HG03460 (cell line): ENCODE measurements around the gene AKAP8L.

ENCODE experiments used
- ATAC-seq: cut with Tn5 transposase; IDR thresholded peaks from one replicate; pipeline ENCODE4 v1.9.1; 2021; ENCODE audit not compliant: unreplicated experiment

AKAP8L gene

DNA sequence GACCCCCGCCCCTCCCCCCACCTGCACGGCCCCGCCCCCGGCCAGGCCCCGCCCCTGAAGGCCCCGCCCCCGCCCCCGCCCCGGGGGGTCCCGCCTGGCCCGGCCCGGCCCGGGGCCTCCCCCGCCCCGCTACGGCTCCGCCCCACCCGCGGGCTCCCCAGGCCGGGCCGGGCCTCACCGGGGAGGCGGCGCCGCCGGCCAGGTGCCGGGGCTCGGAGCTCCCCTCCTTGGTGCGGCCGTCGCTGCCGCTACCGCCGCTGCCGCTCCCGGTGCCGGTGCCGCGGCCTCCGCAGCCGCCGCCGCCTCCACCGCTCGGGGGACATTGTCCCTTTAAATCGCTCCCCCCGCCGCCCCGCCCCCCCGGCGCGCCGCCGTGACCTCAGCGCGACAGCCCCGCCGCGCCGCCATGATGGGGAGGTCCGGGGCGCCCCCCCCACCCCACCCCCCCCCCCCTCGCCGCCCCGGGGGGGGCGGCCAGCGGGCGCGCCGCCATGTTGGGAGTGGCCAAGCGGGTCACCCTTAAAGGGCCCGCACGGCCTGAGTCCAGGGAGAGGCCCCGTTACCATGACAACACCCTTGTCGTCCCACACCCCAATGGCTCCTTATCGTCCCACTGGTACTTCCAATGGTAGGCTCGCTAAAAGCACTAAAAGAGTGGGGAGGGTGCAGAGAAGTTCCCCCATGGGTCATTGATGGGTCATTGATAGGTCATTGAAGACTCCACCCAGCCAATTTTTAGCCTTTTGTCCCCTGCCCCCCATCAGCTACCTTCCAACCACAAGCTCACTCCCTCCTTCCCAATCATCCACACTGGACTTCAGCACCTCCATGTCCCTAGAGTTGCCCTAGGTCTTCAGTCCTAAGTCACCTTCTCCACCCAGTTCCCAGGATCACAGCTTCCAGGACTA is 31.1 kb upstream of the AKAP8L start, which contains the start of gene WIZ:
WIZ (minus strand) TSS at position 337 of the 908 bp plus-strand sequence. CDS start 1,649 bp downstream, outside the sequence.
- no peak for ATAC-seq

DNA sequence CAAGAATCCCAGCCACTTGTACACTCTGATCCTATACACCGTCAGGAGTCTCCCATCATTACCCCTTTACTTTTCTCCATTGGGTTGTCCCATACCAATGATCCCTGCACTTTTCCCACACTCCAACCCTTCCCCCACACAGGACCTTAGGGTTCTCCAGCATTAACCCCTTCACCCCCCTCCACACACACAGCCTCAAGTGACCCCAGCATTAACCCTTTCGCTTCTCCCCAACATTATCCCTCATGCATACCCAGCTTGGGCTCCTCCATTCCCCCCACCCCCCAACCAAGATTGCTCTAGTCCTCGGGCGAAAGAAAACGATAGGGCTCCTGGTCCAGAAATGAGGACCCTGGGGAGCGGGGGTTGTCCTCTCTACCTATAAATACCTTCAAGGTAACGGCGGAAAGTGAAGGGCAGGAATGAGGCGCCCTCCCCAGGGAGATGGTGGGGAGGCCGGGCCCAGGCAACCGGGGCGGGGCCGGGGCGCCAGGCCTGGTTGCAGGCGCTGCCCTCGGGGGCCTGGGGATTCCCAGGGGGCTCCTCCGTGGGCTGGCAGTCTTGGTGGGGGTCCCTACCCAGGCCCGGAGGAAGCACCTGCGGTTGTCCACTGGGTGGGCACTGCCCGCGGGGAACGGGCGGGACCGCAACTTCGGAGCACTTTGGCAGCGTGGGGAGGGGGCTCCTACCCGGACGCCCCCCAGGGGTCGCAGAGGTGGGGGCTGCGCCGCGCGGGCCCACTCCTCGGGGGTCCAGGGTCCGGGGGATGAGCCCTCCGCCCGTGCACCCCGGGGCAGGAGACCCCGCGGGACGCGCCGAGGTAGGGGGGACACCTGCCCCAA is 30.2 kb upstream of the AKAP8L start:
- no peak for ATAC-seq

DNA sequence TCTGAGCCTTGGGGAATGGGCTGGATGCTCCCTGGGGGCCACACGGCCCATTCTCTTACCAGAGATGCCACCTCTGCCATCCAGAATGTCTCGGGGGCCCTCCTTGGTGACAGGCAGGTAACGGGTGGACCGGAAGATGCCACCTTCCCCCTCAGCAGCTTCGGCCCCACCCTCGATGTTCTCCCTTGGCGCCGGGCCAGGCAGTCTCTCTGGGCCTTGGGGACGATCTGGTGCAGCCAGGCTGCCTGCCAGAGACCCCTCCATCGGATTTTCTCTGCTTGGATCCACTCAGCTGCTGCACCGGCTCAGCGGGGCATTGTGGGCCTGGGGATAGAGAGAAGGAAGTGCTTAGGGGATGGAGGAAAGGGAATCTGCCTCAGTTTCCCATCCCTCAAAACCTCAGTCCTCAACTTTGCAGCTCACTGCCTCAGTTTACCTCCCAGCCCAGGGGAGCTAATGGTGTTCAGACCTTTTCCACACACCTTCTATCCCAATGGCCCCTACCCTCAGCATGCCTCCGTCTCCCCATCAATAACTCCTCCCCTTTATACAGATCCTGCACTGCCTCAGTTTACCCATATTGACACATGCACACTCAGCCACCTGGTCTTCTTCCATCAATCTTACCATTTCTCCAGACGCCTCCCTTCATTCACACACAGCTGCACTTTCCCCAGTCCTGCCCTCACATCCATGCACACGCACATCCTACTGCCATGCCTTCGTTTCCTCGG is 29.4 kb upstream of the AKAP8L start:
- no peak for ATAC-seq

DNA sequence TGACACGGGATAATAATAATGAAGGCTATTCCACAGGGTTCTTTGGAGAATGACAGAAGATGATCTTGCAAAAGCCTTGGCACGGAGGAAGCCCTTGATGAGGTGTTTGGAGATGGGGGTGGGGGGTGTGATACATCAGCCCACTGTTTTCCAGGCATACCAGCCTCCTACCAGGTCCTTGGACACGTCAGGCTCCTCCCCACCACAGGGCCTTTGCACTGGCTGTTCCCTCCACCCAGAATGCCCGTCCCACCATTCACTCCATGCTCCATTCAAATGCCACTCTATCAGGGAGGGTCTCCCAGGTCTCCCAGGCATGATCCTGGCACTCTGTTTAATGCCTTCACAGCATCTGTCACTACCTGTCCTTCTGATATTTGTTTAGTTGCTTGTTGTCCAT is 28.3 kb upstream of the AKAP8L start:
- ATAC-seq = no peak

DNA sequence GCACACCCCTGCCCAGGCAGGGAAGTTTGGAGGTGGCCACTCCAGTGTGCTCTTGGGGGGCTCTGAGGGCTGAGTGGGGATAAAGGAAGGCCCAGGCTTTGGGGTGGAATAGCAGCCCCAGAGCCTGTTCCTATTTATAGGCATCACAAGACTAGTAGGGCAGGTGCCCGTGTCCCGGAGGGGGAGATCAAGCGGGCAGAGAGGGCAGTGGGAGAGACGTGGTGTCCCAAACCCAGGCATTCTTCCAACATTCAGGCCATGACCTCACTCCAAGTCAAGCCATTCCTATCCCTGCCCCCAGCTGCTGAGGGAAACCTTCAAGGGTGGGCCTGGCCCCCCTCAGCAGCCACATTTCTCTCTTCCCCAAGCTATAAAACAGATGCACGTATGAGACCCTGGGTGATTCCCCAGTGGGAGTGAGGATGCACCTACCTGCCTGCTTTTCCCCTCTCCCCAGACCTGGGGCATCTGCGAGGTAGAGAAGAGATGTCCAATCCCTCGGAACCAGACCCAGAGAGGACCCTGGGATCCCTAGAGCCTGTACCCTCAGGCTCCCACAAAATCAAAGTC is 27.1 kb upstream of the AKAP8L start:
- ATAC-seq = no peak

DNA sequence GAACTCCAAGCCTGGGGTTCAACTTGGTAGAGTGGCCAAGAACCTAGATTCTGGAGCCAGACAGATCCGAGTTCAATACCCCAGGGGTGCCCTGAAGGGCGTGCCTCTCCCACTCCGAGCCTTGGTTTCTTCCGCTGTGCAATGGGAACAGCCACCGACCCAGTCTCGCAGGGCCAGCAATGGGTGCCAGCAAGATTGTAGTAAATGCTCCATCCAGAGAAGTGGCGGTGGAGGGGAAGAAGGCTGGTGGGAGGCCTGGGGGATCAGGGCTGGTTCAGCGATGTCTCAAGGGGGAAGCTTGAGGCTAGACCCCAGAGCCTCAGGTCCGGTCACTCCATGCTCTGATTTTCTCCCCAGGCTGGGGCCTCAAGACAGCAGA is 26.4 kb upstream of the AKAP8L start:
- ATAC-seq = no peak

DNA sequence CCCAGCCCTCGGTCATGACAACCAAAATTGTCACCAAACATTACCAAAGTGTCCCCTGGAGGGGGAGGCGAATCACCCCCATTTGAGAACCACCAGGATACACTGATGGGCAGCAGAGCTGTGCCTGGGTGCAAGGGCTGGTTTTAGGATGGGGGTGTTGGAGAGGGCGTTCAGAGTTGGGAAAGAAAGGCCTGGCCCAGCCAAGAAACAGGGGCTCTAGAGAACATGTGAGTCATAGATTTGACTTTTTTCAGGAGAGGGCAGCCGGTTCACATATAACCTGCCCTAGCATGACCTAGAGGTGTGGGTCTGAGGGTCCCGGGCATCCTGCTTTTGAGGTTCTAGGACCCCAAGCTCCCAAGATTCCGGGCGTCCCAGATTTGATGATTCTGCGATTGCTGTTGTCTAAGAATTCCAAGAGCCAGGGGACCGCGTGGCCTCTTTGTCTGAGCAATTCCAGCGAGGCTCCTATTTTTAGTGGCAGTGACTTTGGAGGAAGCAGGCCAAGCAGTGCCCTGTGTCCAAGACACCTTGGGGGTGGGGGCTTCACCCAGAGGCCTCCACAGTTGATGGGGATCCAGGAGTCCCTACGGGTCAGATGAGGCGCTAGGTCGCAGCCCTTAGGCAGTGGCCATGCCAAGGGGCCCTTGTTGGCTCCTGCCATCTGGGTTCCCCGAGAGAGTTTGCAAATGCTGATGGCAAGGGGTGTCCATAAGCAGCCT is 25.9 kb upstream of the AKAP8L start:
- ATAC-seq = no peak

DNA sequence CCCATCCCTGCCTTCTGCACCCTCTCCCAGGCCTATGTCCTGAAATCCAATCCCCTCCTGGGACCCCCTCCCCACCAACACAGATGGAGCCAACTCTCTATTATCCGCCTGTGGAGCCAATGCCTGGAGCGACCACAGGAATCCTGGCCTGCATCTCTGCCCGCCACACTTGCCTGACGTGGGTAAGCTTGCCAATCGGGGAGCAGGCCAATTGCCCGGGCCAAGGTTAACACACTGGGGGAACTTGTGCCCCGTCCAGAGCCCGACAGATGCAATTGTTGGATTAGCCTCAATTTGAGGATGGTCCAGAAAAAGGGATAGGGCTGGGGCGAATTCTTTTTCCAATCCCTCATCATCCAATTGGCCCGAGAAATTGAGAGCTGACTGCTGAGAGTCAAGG is 25.1 kb upstream of the AKAP8L start:
- no peak for ATAC-seq

DNA sequence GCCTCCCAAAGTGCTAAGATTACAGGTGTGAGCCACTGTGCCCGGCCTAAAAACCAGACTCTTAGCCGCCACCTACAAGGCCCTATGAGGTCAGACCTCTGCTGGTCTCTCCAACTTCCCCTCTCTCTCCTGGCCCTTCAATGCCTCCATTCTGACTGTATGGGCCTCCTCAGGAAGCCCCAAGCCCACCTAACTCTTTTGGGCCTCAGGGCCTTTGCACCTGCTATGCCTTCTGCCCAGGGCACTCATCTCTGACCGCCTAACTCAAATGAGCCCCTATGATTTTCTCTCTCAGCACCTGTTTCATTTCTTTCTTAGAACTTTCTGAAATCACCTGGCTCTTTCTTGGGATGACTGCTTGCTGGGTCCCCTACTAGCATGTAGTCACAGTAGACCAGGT is 24.5 kb upstream of the AKAP8L start:
- no peak for ATAC-seq

DNA sequence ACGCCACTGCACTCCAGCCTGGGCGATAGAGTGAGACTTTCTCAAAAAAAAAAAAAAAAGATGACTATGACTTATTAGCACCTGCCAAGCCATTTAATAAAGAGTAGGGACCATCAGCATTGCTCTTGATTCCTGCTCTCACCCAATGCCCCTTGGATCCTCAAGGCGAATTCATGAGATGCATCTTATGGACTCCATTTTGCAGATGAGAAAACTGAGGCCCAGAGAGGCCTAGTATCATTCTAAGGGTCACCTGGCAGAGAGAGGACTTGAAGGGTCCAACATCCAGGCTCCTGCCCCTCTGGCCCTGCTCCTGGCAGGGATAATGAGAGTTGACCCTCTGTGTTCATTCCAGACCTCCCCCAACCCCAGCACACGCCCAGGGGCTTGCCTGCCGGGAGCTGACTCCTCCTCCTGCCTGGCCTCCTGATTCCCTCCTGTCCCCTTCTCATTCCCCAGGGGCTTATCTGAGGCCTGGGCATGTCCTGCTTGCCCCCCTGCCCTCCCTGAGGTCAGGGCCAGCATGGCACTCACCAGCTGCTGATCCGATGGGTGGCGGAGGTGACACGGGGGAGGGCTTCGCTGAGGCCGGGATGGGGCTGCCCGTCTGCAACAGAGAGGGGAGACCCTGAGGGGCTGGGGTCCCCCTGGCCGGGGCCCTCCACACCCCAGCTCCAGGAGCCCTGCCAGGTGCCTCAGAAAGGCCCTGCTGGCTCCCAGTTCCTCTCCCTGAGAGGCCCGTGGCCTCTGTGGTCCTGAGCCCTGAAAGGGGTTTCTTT is 23.5 kb upstream of the AKAP8L start:
- no peak for ATAC-seq

DNA sequence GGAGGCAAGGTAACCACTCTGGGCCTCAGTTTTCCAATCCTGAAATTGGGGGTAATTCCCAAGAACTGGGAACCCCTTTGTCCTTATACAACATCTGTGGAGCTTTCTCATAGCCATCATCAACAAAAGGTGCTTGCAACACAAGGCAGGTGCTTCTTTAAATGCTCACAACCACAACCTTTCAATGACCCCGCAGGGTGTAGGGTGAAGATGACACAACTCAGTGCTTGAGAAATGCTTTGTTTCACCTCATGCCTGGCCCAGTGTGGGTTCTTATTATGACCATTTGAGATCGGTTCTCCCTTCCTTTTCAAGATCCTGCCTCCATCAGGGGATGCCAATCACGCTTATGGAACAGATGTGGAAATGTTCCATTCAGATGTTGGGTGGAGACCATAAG is 22.5 kb upstream of the AKAP8L start:
- ATAC-seq = no peak

DNA sequence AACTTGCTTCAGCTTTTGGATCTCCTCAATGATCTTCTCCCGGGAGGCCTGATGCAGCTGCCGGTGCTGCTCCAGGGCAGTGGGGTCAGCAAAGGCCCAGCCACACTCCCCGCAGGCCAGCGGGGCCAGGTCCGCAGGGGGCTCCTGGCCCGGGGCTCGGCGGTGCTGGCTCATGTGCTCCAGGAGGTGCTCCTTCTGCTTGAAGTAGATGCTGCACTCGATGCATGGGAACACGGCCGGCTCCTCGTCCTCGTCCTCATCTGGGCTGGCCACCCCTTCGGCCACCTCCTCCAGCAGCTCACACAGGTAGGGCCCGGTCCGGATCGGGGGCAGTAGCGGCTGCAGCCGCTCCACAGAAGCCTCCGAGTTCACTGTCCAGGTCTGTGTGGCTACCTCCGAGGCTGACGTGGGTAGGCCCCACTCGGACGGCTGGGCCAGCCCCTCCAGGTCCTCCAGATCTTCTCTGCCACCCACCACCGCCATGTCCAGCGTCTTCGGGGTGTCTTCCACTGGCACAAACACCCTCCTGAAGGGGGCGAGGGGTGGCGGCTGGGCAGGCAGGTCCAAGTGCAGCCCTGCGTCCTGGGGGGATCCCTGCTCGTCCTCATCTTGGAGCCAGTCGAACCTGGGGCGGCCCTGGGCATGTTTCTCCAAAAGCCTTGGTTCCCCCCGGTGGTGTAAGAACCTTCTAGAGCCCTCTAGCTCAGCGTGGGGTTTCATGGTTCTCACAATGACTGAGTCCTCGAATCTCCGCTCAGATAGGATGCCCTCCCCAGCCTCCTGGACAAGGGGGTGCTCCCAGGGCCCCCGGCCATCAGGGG is 21.2 kb upstream of the AKAP8L start:
- ATAC-seq = no peak

DNA sequence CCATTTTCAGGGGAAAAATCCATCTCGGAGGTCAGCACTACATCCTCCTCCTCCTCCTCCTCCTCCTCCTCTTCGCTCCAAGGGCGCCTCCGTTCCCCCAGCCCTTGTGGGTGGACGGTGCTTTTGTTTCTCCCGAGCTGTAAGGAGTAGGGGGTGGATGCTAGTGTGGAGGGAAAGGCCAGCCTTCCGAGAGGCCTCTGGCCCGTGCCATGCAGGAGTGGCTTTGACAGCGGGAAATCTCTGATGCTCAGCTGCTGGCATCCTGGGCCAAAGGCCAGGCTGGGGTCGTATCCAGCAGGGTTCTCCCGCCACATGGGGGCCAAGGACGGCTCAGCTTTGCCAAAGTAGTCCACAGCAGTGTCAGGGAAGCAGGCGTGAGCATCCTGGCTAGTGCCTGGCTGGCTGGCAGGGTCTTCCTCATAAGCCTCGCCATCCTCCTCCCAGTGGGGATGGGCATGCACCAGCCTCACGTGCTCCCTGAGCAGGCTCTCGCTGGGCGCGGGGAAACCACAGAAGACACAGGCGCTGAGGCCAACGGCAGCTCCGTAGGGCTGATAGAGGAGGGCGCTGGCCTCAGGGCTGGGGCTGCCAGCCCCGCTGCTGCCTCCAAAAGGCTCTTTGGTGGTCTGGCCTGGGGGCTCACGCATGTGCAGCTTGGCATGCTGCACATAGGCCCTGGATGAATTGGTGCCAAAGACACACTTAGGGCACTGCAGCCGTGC is 20.5 kb upstream of the AKAP8L start:
- no peak for ATAC-seq

DNA sequence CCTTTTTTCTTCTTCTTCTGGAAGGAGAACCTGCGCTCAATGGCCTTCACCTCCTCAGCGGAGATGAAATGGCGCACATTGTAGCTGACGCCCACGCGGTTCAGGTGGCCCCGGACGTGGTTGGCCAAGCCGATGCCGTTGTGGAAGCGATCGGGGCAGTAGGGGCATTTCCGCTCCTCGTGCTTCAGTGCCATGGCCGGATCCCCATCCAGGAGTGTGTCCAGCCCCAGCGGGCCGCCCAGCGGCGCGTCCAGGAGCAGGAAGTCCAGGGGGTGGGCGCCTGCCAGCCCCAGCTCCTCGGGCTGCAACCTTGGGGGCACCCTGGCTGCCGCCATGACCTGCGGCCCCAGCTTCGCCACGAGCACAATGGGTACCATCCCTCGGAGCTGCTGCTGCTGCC is 19.8 kb upstream of the AKAP8L start:
- ATAC-seq = no peak

DNA sequence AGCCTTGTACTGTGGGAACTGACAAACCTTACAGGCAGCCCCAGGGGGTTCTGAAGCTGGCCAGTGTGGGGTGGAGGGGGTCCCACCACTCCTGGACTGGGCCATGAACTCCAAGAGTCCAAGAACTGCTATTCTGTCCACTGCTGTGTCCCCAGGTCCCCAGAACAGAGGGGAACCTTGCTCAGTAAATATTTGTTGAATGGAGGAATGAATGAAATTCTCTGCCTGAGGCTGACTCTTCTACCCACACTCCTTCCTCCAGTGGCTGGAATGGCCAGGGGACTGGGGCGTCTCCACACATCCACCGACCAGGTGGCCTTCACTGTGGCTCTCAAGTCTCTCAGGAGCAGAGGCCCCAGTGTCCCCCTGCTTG is 19.3 kb upstream of the AKAP8L start:
- ATAC-seq = no peak

DNA sequence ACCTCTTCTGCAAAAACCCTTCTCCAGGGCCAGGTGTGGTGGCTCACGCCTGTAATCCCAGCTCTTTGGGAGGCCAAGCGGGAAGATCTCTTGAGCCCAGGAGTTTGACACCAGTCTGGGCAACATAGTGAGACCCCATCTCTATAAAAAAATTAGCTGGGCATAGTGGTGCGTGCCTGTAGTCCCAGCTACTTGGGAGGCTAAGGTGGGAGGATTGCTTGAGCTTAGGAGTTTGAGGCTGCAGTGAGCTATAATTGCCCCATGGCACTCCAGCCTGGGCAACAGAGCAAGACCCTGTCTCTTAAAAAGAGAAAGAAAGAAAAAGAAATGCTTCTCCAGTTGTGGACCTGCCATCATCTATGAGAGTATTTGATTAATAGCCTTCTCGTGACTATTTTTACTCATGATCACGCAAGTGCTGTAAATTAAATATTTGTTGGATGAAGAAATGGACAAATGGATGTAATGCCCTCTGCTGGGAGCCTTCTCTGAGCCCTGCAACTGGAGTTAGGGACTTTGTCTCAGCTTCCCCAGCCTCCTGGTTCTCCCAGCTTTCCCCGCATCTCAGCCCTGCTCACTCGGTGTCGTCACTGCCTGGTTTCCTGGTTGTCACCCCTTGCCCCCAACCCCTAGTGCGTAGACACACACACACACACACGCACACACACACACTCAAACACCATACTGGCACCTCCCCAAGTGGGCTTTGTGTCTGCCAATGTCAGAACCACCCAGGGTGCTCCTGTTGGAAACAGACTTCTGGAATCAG is 18.8 kb upstream of the AKAP8L start:
- no peak for ATAC-seq

DNA sequence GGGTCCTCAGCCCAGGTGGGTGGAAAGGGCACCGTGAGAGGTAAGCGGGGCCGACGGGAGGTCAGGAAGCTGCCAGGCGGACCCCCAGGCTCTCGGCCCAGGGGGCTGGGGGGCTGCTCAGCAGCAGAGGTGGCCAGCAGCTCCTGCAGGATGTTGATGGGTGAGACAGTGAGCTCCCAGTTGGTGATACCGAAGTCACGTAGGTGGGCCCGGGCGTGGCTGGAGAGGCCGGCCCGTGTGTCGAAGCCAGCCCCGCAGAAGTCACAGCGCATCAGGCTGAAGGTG is 18.0 kb upstream of the AKAP8L start:
- no peak for ATAC-seq
